GM21619 (cell line): Measurements from ENCODE around the gene PTPN4.
A peak's percentile ranks its signal among the peaks of the same experiment; 100 is the strongest.

ENCODE experiments used
- ATAC-seq: cut with Tn5 transposase; IDR thresholded peaks from one replicate; pipeline ENCODE4 v1.9.1; 2021; ENCODE audit not compliant: unreplicated experiment

The PTPN4 gene

GRCh38 chr2:119760237-119760955 lies 674 bp downstream of the PTPN4 start:
- ATAC-seq, result peak; percentile 10

DNA sequence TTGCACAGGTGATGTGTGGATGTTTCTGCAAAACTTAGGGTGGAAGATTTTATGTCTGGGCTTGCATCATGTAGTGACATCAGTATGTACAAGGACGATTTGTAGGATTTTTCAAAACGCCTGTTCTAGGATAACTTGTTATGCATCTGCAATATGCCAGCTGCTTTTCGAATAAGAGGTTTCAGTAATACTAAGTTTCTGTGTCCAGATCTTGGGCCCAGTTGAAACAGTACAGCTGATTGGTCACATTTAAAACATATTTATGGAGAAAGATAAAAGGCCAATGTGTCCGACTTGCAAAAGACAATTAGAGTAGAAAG lies 1.2 kb downstream of the PTPN4 start:
- no peak for ATAC-seq

GRCh38 chr2:119764832-119765231 lies 5.1 kb downstream of the PTPN4 start:
- ATAC-seq, result no peak

DNA sequence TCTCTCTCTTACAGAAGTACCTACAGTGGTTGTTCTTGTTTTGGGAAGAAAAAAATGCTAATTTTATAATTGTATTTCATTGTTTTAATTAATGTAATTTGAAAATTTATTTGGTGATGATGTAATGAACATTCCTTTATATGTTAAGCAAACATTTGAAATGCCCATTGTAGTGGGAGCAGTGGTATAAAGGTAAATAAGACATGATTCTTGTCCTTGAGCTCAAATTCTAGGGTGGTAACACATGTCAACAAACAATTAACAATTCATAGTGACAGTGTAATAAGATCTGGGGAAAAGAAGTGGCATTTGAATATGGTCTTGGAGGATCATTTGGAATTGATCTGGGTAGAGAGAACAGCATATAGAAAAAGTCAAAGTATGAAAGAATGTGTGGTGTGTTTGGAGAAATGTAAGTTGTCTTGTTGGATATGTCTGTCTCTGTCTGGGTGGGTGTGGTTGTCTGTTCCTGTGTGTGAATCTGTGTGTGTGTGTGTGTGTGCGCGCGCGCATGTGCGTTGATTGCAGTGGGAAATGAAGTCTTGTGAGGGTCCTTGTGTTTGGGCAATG lies 5.8 kb downstream of the PTPN4 start:
- ATAC-seq, result no peak

GRCh38 chr2:119766944-119767343 lies 7.2 kb downstream of the PTPN4 start:
- ATAC-seq, result no peak

DNA sequence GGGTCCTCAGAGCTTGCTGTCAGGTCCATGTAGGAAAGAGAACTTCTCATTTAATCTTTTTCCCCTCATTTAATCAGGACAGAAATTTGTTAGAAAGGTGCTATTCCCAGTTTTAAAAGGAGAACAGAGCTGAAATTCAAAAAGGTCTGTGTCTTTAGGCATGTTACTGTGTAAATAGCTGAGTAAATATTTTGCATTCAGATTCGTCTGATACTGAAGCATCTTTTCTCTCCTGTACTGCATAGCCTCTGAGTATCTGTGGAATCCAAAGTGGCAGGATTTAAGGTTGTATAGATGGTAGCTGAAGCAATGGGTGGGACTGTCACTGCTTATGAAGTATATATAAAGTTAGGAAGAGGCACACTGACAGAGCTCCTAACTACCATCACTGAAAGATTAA lies 9.0 kb downstream of the PTPN4 start:
- no peak for ATAC-seq

DNA sequence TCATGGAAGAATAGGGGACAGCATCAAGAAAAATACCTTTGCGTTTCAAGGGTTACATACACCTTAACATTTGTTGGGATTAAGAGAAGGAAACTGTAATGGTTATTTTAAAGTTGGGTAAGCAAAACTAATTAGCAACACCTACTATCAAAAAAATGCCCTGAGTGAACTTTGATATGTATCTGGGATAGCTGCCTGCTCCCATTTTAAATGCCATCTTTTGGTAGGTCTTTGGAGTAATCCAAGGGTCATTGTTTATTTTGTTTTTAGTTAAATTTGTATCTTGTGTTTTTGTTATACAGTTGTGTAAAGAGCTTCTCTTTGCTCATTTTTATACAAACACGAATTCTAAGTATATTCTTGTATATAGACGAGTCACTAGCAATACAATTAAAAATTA lies 9.9 kb downstream of the PTPN4 start:
- ATAC-seq, result no peak

DNA sequence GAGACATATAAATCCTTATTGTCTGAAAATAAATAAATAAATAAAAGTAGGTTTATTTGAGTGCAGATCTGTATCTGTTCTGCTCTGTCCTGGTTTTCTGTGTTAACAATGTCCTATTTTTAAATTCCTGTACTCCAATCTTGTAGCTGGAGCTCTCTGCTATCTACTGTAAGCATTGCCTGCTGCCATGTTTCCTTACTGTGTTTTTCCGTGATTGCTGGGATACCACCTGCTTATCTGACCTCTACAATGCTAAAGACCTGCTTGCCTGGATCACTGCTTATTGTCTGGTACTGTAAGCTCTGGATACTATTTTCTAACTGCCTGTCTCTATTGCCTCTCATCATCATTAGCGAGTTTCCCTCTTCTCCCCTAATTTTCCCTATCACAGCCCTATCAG lies 11.6 kb downstream of the PTPN4 start:
- no peak for ATAC-seq

DNA sequence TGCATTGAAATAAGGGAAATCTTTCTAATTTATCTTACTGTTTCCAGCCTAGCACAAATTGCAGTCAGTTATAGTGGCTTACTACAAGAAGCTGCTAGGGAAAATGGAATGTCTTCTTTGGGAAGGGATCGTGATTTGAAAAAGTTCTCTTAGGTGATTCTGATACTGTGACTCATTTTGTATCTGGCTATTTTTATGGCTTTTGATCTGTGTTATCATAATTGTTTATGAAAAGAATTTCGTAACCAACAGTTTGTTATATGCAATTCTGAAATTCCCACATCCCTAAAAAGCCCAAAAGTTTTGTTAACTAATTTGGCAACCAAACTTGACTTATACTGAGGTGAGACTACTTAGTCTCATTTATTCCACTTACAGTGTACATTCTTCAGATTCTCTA lies 12.4 kb downstream of the PTPN4 start:
- ATAC-seq, result no peak

DNA sequence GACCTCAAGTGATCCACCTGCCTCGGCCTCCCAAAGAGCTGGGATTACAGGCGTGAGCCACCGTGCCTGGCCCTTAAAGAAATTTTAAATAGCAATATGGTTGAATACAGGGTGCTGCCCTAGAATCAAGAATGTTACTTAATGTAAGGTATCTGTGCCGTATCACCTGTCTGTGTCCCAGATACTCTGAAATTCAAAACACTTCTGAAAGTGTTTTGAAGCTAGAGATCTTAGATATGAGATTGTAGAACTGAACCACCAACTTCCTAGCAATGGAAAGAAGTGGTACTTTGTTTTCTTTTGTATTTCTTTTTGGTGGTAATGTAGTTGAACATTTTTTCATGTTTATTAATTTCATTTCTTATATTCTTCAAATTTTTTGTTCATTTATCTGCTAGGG lies 13.0 kb downstream of the PTPN4 start:
- no peak for ATAC-seq

DNA sequence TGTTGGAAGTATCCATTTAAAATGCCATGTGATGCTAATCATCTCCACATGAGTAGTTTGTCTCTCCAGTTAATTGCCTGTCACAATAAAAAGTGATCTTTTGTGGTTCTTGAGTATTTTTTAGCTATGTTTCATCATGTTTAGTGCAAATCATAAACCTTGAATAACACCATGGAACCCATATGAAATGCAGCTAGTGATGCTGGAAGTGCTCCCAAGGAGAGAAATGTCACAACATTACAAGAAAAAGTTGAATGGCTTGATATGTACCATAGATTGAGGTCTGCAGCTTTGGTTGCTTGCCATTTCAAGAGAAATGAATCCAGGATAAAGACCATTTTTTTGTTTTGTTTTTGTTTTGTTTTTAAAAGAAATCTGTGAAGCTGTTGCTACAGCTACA lies 14.3 kb downstream of the PTPN4 start:
- no peak for ATAC-seq

- ATAC-seq, result no peak
These were observed 15.4 kb downstream of the PTPN4 start for GRCh38 chr2:119775102-119775501.

DNA sequence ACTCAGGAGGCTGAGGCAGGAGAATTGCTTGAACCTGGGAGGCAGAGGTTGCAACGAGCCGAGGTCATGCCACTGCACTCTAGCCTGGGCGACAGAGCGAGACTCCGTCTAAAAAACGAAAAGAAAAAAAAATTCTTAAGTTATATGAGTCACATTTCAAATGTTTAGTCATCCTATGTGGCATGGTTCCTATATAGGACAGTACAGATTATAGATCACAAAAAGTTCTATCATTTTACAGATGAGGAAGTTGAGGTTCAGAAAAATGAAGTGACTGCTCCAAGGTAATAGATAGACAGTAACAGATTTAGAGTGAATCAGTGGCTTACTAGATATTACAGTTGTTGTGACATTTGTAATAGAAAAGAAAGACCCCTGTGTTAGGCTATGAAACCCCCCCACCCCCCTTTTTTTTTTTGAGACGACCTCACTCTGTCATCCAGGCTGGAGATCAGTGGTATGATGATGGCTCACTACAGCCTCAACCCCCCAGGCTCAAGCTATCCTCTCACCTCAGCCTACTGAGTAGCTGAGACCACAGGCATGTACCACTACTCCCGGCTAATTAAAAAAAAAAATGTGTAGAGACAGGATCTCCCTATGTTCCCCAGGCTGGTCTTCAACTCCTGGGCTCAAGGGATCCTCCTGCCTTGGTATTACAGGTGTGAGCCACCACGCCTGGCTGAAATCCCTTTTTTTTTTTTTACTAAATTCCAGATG lies 22.7 kb downstream of the PTPN4 start:
- no peak for ATAC-seq

DNA sequence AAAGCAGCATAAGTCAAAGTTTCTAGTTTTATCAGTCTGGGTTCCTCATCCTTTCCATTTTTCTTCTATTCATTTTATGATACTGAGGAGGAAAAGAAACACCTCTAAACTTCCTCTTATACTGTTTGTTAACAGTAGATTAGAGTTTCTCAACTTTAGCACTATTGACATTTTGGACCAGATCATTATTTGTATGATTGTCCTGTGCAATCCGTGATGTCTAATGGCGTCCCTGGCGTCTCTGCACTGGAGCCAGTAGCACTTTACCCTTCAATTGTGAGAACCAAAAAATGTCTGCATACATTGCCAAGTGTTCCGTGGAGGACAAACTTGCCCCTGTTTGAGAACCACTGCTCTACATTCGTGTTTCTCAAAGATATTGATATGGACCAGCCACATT lies 25.2 kb downstream of the PTPN4 start:
- no peak for ATAC-seq

- ATAC-seq, result no peak
These were observed 26.6 kb downstream of the PTPN4 start for GRCh38 chr2:119786295-119786694.

GRCh38 chr2:119788752-119789151 lies 29.0 kb downstream of the PTPN4 start:
- no peak for ATAC-seq

DNA sequence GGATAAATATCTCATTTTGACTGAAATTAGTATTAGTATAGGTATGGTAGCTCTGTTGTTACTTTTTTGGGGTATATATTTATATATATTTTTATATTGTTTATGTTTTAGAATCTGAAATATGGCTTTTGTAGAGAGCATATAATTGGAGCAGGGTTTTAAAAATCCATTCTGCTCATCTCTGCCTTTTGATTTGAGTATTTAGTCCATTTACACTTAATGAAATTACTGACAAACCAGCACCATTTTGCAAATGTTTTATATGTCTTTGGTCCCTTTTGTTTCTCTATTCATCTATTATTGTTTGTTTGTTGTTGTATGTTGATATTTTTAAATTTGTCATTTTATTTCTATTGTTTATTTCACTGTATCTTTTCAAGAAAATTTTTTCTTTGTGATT lies 30.7 kb downstream of the PTPN4 start:
- ATAC-seq, result no peak

- ATAC-seq, result no peak
These were observed 33.2 kb downstream of the PTPN4 start for GRCh38 chr2:119792907-119793312.

- ATAC-seq, result no peak
These were observed 34.5 kb downstream of the PTPN4 start for GRCh38 chr2:119794237-119794636.

GRCh38 chr2:119795309-119796303 lies 35.9 kb downstream of the PTPN4 start:
- no peak for ATAC-seq

DNA sequence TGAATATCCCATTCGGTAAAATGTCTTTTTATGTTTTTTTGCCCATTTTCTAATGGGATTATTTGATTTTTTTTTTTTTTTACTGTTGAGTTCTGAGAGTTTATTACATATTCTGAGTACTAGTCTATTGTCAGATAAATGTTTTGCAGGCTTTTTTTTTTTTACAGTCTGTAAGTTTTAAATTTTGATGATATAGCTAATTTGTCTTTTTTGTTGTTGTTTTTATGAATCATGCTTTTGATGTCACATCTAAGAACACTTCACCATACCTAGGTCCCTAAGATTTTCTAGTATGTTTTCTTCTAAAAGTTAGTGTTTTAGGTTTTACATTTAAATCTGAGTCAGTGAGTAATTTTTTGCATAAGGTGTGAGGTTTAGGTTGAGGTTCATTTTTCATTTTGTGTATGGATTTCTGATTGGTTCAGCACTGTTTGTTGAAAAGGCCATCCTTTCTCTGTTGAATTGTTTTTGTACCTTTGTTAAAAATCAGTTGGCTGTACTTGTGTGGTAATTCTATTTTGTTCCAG lies 40.7 kb downstream of the PTPN4 start:
- no peak for ATAC-seq
